NOMO-1 treated with dmso at 0.1 percent for 144 hours (cell line): ENCODE data around the gene SFMBT2.
"Not testable (repeated sequence)": the region's sequence is repeated elsewhere in the genome, so short reads cannot be mapped to it uniquely, and the experiment has no call there.

Experiments
- DNase-seq: peaks from one replicate; lab custom pipeline; 2025; ENCODE audit not compliant: unreplicated experiment; lab: John Stamatoyannopoulos, UW

SFMBT2 gene

DNA sequence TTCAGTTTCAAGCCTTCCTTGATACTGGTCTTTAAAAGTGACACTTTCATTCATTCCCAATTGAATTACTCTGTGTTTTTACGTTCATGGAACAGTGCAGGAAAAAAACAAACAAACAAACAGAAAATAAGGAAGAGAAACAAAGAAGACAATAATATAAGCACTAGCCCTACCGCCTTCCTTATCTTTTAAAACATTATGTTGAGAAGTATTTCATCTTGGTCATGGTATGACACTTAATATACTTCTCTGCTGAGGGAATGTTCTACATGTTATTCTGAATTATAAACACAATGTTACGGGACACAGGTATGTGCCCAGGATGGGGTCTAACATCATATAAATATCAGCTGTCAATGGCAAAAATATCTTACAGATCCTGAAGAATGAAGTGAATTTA is 176.7 kb downstream of the SFMBT2 start:
- DNase-seq: no peak

DNA sequence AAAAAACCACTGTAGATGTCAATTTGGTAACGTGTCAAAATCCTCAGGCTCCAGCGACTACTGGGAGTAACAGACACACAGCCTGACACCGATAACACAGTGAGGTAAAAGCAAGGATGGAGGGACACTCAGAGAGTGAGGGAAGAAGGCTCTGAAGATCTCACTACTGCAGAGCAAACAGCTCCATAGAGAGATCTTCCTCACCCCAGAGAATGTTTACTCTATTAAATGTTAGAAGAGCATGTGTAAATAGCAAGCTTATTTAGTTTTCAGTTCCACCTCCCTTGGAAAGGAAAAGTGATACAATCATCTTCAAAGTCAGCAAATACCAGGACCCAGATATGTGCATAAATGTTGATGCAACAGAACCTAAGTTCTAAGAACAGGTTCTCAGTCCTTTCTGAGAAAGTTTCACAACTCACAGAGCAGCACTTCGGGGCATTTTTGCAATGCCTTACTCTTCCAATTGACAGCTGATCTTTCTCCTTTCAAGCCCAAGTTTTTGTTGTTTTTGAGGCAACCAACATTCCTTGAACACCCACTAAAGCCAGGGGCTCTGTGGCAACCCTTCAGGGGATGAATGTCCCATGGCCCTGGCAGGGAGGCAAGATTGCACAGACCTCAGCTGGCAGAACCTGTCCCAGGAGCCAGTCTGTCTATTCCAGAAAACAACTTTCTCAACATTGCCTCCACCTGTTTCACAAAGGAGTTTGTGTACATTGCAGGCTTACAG is 177.4 kb downstream of the SFMBT2 start:
- DNase-seq: no peak

DNA sequence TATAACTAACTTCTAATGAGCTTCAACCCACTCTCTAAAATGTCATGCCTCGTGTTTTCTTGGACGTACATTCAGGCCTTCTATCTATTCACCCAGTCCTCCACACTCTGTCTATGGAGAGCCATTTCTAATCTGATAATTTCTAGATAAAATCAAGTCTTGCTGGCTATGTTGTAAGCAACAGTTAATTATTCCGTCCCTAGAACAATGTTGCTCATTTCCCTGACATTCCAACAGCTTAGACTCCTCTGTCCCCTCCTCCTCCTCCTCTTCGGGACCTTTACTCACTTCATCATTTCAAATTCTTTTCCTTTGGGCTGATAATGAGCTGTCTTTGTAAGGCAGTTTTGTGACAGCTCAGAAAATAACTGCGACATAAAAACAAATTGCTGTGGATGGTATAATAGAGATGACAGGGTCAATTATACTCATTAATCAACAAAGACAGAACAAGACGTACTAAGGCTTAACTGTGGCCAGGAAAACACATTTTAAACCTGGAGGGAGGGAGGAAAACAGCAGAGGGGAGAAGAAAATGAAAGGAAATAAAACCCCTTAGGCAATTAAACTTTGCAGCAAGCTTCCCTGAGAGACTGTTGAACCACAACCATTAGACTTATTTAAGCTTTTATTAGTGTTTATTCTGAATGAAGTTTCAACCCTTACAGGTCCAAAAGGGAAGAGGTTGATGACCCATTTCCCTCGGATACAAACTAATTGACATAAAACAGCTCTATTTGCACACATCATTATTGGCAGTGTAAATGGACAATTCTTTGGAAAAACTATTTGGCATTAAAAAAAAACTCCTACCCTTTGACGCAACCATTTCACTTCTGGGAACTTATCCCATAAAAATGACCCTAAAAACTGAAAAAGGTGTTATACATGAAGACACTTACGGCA is 179.1 kb downstream of the SFMBT2 start:
- DNase-seq: no peak

DNA sequence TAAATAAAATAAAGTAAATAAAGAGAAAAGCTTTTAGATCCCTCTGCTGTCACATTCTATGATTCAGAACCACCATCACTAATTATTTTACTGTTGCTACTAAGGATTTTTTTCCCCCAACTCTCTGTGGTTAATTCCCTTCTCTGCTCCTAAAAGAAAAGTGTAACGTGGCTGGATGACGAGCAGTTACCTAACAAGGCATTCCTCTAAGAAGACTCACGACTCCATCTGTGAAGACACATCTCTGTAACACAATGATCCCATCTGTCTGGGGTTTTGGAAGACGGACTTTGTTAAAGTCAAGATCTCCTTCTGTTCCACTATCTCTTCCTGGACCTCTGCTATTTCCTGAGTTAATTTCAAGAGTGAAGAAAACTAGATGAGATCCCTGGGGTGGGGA is 179.9 kb downstream of the SFMBT2 start:
- no peak for DNase-seq

DNA sequence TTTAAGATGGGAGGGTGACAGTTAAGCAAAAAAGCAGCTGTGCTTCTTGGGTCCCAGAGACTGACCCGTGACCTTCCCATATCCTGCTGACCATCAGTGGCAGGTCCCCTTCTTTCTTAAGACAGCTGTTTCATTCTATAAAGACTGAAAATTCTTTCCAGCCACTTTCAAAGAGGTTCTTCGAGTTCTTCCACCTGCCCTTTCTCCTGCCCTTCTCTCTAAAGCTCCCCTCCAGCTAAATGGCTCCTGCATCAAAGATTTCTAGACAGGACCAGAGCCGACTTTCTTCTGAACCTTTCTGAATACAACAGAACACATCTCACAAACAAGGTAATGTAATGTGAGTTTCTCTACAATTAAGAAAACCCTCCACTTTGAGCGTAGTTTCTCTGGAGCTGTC is 180.8 kb downstream of the SFMBT2 start:
- DNase-seq: no peak

DNA sequence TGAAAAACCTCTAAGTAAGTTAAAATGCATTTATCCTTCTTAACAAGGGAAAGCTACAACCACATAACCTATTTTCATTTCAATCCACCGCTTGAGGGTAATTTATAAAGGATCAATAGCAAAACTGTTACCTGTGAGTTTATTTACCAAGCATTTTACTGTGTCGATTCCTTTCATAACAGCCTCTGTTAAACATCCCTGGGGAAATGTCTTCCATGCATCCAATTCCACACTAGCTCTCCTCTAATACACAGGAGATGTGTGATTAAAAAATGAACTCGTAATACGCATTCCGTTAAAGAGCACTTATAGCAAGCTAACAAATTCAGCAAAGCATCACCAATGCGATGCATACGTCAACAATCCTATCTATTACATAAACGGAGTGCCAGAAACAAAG is 185.7 kb downstream of the SFMBT2 start:
- DNase-seq: no peak

DNA sequence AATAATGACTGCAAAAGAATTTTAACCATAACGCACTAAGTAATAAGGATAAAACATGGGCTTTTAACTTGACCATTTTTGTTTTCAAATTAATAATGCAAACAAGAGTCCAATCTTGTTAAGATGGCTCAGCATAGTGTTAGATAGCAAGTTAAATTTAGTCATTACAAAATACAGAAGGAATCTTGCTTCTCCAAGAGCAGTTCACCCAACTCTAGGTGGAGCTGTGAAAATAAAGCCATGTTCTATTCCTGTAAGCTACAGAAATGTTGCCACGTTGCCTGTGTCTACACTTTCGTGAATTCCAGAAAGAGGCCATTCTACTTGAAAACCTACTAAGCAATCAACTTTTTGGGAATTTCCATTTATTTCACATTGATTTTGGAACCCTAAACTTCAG is 191.9 kb downstream of the SFMBT2 start:
- DNase-seq: no peak

DNA sequence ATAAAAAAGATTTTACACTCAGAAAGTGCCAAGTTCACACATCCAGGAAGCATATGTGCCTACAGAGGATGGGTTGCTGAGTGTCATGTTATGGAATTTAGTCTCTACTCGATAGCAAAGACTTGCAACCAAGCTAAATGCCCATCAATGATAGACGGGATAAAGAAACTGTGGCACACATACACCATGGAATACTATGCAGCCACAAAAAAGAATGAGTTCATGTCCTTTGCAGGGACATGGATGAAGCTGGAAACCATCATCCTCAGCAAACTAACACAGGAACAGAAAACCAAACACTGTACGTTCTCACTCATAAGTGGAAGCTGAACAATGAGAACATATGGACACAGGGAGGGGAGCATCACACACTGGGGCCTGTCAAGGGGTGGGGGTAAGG is 198.1 kb downstream of the SFMBT2 start:
- not testable (repeated sequence) for DNase-seq

DNA sequence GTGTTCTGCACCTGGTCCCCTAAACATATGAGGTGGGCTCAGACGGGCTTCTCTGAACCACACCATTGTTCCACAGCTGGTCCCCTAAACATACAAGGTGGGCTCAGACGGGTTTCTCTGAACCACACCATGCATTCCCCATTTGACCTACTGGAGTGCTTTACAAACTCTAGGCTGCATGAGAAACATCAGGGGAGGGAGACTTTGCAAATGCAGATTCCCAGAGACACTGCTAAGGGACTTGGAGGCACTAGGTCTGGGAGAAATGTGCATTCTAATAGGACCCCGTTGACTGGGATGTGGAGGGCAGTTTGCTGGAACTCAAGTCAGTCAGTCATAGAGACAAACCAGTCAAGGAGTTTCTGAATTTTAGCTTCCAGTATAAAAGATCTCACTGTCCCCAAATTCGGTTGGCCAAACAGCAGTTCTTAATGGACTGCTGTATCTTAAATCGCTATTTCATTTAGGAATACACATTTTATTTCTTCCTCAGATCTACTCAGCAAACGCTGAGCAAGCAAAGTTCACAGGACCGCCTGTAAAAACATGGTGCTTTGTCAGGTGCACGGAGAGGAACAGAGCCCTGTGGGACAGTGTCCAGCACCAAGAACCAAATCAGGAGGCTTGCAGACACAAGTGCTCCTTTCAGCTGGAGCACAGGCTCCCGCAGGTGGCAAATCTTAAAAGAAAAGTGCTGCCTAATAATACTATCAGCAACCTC is 198.8 kb downstream of the SFMBT2 start:
- DNase-seq: no peak

DNA sequence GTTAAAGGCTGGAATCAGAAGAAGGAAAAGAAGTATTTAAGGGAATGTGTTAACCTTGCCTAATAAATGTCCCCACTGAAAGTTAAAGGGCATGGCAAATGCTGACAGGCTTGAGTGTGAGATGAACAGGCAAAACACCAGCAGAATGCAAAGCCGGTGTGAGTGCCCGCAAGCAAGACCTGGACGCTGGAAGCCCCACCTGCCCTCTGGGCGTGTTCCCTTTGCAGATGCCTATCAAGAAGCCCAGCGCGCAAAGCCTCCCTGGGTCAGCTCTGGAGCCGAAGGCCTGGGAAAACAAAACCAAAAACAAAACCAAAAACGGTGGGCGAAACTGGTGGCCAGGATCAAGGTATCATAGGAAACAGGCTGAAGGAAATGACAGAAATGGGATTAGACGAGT is 200.3 kb downstream of the SFMBT2 start:
- DNase-seq: no peak

DNA sequence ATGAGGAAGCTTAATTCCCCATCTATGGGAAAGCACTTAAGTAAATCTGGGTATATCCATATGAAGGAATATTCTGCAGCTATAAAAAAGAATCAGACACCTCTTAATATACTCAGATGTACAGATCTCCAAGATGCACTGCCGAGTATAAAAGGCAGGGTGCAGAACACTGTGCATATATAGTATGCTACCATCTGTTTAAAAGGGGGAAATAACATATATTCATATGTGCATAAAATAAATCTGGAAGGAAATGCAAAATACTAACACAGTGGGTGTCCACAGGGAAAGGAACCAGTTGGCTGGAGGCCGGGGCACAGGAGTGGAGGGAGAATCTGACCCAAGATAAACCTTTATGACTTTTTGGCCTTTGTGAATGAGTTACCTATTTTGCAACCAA is 201.4 kb downstream of the SFMBT2 start:
- DNase-seq: no peak

DNA sequence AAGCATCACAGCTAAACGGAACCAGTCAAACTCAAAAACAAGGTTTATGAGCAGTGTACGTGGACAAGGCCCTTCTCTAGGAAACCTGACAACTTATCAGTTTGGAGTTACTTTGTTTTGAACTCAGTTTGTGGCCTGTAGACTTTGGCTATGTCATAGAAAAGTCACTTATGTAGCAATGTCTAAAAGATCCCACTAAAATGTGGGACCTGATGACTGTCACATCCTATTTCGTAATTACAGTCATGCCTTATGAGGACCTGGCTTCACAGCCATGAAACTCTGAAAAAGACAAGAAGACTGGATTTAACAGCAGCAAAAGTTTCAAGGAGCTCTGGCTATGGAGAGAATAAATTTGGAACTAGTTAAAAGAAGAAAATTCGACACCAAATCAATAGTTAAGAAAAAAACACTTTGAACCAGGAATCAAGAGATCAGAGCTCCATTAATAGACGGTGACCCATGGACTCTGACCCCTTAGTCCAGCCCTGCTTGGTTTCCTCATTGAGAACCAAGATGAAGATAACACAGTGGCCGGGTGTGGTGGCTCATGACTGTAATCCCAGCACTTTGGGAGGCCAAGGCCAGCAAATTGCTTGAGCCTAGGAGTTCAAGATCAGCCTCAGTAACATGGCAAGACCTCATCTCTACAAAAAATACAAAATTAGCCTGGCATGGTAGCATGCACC is 204.3 kb downstream of the SFMBT2 start:
- DNase-seq: no peak

DNA sequence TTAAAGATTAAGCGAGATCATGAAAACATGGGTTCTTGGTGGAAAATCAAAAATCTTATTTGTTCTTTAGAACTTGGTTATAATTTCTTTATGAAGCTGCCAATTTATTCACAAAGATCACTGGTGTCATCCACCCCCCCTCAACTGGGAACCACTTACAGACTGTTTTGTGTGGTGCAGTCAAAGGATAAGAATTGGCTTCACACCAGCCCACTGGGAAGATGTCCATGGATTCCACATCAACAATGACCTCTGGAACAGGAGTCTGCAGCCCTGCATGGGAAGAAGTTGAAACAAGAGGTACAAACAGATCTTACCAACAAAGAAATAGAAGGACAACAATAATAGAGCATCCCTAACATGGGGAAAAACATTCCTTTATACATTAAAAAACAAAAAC is 205.2 kb downstream of the SFMBT2 start:
- no peak for DNase-seq

DNA sequence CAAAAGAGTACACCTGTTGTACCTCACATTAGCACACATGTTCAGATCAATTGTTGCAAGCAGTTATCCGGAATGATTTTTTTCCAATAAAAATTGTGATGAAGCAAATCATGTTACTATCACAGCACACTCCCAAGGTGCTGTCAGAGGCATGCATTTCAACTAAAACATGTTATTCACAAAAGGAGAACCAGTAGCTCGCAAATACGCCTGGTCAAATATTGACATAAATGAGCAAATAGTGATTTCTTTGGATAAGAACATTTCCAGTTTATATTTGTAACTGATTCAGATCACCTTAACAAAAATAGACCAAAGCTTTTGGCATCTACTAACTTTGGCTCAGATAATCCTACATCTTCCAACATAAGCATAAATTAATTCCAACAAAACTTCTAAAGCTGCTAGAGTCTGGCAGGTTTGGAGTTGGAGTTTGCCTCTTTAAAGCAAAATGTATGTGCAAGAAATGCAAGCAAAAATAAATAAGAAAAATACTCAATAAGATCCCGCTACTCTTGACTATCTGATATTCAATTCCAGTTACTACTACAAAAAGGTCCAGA is 208.0 kb downstream of the SFMBT2 start:
- no peak for DNase-seq

DNA sequence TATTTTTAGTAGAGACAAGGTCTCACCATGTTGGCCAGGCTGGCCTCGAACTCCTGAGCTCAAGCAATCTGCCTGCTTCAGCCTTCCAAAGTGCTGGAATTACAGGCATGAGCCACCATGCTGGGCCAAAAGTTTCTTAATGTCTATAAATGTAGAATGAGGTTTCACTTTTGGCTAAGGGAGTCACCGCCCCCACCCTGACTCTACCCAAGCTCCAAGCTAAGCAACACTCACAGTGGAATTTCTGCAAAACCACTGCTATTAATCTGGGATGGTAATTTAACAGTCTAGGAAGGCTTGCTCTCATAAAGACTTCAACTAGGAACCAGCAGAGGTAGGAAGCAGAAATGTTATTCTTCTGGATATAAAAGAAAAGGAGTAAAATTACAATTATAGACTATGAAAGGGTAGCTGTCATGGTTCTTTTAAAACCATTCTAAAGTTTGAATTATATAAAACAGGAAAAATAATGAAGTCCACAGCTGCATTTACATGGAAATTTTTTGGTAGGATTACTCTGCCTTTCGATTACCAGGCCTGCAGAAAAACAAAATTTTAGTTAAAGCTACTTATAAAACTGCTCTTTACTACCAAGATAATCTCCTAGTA is 211.6 kb downstream of the SFMBT2 start:
- no peak for DNase-seq

DNA sequence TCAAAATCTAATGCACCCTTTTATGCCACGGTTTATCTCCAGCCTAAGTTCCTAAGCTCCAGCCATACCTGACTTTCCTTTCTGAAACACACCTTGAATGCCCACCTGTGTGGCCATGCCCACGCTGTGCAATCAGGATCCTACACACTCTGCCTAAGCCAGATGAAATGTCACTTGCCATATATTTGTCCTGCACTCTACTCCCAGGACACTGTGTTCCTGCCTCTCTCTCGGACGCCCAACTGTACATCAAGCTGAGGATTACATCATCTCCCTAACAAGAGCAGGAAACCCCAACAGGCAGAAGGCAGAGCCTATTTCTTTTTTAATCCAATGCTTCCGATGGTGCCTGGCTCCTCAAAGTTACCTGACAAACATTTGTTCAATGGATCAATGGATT is 214.6 kb downstream of the SFMBT2 start:
- no peak for DNase-seq

DNA sequence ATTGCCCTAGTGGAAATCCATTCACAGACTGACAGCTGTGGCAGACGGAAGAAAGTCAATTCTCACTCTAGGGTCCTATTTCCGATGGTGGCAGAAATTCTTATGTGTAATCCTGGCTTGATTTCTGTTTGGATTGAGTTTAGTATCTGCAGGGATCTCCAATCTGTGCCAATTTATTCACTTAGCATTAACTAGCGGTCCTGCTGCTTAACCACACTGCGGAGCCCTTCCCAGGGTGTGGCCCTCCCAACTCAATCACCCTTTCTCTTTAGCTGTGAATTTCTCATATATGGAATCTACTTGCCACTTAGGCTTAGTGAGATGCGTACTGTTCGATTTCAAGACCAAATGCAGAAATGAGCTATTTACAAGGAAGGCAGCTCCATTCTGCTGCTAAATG is 215.7 kb downstream of the SFMBT2 start:
- DNase-seq: no peak

DNA sequence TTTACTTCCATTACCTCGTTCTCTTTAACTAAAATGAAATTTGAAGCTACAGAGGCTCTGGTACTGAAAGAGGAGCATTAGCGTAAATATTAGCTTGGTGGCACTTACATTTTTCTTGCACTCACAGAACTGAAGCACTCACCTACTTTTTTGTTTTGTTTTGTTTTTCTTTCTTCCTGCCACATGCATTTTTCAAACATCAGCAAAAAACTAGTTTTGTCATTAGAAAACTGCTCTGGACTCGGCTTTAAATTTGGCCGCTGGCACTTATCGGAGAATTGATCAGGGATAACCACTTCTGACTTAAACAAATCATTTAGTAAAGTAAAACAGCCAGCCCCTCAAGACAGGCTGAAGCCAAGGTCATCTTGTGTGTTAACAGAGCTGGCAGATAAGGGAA is 216.3 kb downstream of the SFMBT2 start:
- no peak for DNase-seq

DNA sequence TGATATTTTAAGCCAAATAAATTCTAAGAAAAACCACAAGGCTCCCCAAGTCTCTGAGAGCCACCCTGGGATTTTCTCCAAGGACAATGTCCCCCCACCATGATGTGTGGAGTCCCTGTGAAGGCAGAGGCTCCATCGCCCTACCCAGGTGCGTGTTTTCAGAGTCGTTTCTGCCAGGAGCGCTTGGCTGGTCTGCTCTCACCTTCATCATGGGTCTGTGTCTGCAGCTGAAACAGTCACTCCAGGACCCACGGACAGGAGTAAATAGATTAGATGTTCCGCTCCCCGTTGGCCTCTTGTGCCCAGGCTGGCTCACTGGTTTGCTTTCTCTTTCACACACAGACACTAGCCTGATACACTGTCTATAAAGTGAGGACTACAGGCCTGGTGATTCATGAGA is 217.5 kb downstream of the SFMBT2 start:
- DNase-seq: no peak

DNA sequence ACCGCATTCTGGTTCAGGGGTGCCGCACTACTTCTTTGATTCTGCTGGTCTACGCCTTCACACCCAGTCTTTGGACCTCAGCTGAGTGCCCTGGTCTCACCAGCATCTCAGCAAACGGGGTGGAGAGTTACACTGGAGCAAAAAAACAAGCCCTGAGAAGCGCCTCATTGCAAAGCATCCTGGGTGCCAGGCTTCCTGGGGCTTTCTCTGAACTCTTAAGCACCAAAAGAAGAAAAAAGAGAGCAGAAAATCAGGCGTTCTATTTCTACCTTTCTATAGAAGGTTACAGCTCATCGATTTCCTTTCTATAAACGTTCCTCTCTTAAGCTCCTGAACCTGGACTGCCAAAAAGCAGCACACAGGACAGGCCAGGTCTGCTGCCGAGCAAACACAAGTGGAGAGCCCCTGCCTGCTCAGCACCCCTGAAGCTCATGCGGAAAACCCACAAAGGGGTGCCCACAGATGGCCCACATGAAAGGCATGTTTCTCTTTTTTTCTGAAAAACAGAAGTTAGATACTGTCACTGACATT is 217.9 kb downstream of the SFMBT2 start:
- DNase-seq: no peak
